ENCODE results near the gene ATP4A.

Gene ATP4A

GRCh38 chr19:35544110-35544802 lies 19.2 kb downstream of the ATP4A start:
- Mint-ChIP-seq H3K9me3 (no peaks in the 10 kb centered on the region), H3K27me3 (ENCODE audit: low read depth, poor library complexity) (no peaks in the 10 kb centered on the region), H3K4me1 (peaks cover 35% of the 10 kb centered on the region), H3K4me3 (peak overlapping the region; percentile 95), H3K36me3 (ENCODE audit: low read depth) (peaks cover 6% of the 10 kb centered on the region), H3K27ac (peak overlapping the region; percentile 20)
- TF ChIP-seq CTCF (IDR thresholded peaks at IDR 0.05) = no peak
- DNase-seq = no peak

GRCh38 chr19:35543280-35544109 lies 20.0 kb downstream of the ATP4A start:
- no peak overlapping the region for H3K27ac Mint-ChIP-seq
- H3K9me3 Mint-ChIP-seq = no peaks in the 10 kb centered on the region
- no peaks in the 10 kb centered on the region for H3K27me3 Mint-ChIP-seq (ENCODE audit: low read depth, poor library complexity)
- peaks cover 6% of the 10 kb centered on the region for H3K36me3 Mint-ChIP-seq (ENCODE audit: low read depth)
- peaks cover 27% of the 10 kb centered on the region for H3K4me1 Mint-ChIP-seq
- peak overlapping the region; percentile 32 for H3K4me3 Mint-ChIP-seq
- TF ChIP-seq CTCF (IDR thresholded peaks at IDR 0.05) = no peak
- no peak for DNase-seq

- Mint-ChIP-seq H3K4me1 (peaks cover 23% of the 10 kb centered on the region), H3K27ac (no peak overlapping the region), H3K9me3 (no peaks in the 10 kb centered on the region), H3K4me3 (no peak overlapping the region), H3K27me3 (ENCODE audit: low read depth, poor library complexity) (peaks cover 4% of the 10 kb centered on the region), H3K36me3 (ENCODE audit: low read depth) (peaks cover 6% of the 10 kb centered on the region)
- DNase-seq = no peak
- no peak for TF ChIP-seq CTCF (IDR thresholded peaks at IDR 0.05)
Observed at GRCh38 chr19:35542209-35542608, 21.2 kb downstream of the ATP4A start.

GRCh38 chr19:35540356-35540927 lies 23.0 kb downstream of the ATP4A start:
- no peak for TF ChIP-seq CTCF (IDR thresholded peaks at IDR 0.05)
- Mint-ChIP-seq H3K27me3 (ENCODE audit: low read depth, poor library complexity) (peaks cover 4% of the 10 kb centered on the region), H3K9me3 (no peaks in the 10 kb centered on the region), H3K36me3 (ENCODE audit: low read depth) (peaks cover 6% of the 10 kb centered on the region), H3K4me3 (no peak overlapping the region), H3K4me1 (peaks cover 19% of the 10 kb centered on the region), H3K27ac (no peak overlapping the region)
- no peak for DNase-seq

GRCh38 chr19:35539850-35540249 lies 23.6 kb downstream of the ATP4A start:
- H3K4me1 Mint-ChIP-seq = peaks cover 19% of the 10 kb centered on the region
- H3K27me3 Mint-ChIP-seq (ENCODE audit: low read depth, poor library complexity) = peaks cover 7% of the 10 kb centered on the region
- H3K27ac Mint-ChIP-seq = no peak overlapping the region
- H3K36me3 Mint-ChIP-seq (ENCODE audit: low read depth) = peaks cover 6% of the 10 kb centered on the region
- DNase-seq = no peak
- H3K9me3 Mint-ChIP-seq = no peaks in the 10 kb centered on the region
- H3K4me3 Mint-ChIP-seq = no peak overlapping the region
- TF ChIP-seq CTCF (IDR thresholded peaks at IDR 0.05) = no peak
